ENCODE measurements around the gene FBXO27.
"Not testable (repeated sequence)": the region's sequence is repeated elsewhere in the genome, so short reads cannot be mapped to it uniquely, and the experiment has no call there.

Gene FBXO27

DNA sequence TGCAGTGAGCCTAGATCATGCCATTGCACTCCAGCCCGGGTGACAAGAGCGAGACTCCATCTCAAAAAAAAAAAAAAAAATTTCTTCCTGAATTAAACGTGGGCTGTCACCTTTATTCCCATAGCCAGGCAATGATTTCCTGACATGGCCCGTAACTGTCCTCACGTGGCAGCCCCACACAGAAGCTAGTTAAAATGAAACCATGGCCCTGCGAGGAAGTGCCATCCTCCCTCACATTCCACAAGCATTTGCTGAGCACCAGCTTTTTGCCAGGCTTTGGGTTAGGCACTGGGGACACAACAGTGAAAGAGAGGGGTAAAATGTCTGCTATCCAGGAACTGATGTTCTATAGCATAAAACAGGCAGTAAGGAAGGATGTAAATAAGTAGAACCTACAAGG is 13.2 kb upstream of the FBXO27 start:
- no peak overlapping the region for H3K4me3 ChIP-seq (ENCODE audit: low read depth, low read length)

DNA sequence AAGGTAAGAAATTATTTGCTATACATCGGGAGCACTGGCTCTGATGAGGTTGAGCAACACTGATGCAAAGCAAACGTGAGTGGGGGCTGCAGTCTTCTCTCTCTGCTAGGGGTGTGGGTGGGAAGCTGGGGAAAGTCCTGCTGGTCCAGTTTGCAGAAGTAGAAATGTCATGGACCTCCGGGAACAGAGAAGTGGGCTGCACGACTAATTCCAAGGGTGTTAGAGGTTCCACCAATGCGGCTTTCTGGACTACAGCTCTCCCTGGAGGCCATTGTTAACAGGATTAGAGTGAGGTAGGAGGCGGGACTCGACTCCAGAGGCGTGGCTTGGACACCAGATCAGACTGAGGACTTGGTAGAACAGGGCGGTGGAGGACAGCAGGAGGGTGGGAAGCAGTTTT is 5.7 kb upstream of the FBXO27 start:
- no peak overlapping the region for H3K4me3 ChIP-seq (ENCODE audit: low read depth, low read length)

- H3K4me3 ChIP-seq (ENCODE audit: low read depth, low read length): no peak overlapping the region
Observed at GRCh38 chr19:39037194-39037593, 4.8 kb upstream of the FBXO27 start.

- H3K4me3 ChIP-seq (ENCODE audit: low read depth, low read length): no peak overlapping the region
Observed at GRCh38 chr19:39036581-39036980, 4.2 kb upstream of the FBXO27 start.

GRCh38 chr19:39031368-39032062 is 834 bp downstream of the FBXO27 start:
- peak overlapping the region; percentile 65 for H3K4me3 ChIP-seq (ENCODE audit: low read depth, low read length)

GRCh38 chr19:39030854-39031367 is 1.4 kb downstream of the FBXO27 start:
- H3K4me3 ChIP-seq (ENCODE audit: low read depth, low read length): peak overlapping the region; percentile 65

- H3K4me3 ChIP-seq (ENCODE audit: low read depth, low read length): no peak overlapping the region
Observed at GRCh38 chr19:39024875-39025641, 7.3 kb downstream of the FBXO27 start.

DNA sequence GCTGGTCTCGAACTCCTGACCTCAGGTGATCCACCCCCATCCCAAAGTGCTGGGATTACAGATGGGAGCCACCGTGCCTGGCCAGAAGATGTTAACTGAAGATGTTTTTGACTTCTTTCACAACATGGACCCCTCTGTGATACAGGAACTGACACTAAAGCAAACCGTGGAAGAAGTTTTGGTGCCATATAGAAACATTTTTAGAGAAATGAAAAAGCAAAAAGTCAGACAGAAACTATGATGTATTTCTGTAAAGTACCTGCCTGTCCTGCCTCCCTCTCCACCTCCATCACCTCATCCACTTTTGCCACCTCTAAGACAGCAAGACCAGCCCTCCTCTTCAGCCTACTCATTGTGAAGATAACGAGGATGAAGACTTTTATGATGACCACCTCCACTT is 11.3 kb downstream of the FBXO27 start:
- H3K4me3 ChIP-seq (ENCODE audit: low read depth, low read length): no peak overlapping the region

GRCh38 chr19:39017646-39018045 is 14.7 kb downstream of the FBXO27 start:
- no peak overlapping the region for H3K4me3 ChIP-seq (ENCODE audit: low read depth, low read length)

DNA sequence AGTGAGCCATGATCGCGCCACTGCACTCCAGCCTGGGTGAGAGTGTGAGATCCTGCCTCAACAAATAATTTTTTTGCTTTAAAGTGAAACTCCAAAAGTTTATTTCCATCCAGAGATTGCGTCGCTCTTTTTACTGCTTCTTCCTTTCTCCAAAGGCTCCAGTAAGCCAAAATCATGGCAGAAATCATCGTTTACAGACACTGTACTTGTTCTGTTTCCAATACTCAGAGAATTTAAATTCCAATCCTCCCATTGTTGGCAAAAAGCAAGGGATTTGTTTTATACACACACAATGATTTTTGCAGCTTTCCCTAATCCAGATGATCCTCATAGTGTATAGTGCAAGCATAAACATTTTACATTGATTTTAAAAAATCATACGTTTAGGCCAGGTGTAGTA is 15.3 kb downstream of the FBXO27 start:
- no peak overlapping the region for H3K4me3 ChIP-seq (ENCODE audit: low read depth, low read length)

- H3K4me3 ChIP-seq (ENCODE audit: low read depth, low read length): no peak overlapping the region
Observed at GRCh38 chr19:39014037-39014436, 18.3 kb downstream of the FBXO27 start.

DNA sequence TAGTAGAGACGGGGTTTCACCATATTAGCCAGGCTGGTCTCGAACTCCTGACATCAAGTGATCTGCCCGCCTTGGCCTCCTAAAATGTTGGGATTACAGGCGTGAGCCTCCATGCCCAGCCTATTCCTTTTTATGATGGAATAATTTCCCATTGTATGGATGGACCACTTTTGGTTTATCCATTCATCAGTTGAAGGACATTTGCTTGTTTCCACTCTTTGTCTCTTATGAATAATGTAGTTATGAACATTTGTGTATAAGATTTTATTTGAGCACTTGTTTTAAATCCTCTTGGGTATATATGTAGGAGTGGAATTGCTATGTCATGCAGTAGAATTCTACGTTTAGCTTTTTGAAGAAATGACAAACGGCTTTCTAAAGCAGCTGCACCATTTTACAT is 23.3 kb downstream of the FBXO27 start:
- no peak overlapping the region for H3K4me3 ChIP-seq (ENCODE audit: low read depth, low read length)

GRCh38 chr19:39008137-39008536 is 24.2 kb downstream of the FBXO27 start:
- no peak overlapping the region for H3K4me3 ChIP-seq (ENCODE audit: low read depth, low read length)

DNA sequence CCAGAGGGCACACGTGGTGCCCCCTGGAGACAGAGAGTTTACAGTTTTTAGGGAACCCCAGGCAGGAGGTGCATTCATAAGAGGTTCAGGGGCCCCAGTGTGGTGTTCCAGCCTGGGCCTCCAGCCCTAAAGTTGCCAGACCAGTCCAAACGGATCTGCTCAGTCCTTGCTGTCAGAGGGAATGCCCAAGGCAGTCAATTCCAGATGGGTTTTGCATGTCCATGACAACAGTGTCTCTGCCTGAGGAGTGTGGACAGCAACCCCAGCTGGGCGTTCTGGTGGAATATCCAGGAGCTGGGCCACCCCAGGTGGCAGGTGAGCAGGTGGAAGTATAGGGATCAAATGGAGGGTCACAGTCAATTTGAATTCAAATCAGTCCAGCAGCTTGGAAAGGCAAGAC is 25.3 kb downstream of the FBXO27 start:
- no peak overlapping the region for H3K4me3 ChIP-seq (ENCODE audit: low read depth, low read length)

DNA sequence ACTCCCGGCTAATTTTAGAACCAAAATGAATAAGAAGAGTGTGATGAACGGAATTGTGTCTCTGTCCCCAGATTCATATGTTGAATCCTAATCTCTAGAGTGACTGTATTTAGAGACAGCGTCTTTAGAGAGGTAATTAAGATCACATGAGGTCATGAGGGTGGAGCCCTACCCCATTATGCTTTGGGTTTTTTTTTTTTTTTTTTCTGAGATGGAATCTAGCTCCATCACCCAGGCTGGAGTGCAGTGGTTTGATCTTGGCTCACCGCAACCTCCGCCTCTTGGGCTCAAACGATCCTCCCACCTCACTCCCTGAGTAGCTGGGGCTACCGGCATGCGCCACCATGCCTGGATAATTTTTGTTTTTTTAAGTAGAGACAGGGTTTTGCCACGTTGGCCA is 27.9 kb downstream of the FBXO27 start:
- no peak overlapping the region for H3K4me3 ChIP-seq (ENCODE audit: low read depth, low read length)

DNA sequence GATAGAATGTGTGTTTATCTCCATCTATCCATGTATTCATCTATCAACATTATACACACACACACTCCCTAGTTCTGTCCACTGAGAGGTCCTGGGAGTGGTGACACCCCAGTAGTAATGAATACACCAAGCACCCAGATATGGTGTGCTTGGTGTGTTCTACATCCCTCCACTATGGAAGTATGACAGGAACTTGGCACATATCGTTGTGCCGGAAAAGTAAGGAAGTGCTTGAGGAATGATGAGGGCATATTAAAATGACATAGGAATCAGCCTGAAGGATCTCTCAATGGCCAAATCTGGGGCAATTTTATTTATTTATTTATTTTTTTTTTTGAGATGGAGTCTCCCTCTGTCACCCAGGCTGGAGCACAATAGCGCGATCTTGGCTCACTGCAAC is 28.6 kb downstream of the FBXO27 start:
- H3K4me3 ChIP-seq (ENCODE audit: low read depth, low read length): no peak overlapping the region

DNA sequence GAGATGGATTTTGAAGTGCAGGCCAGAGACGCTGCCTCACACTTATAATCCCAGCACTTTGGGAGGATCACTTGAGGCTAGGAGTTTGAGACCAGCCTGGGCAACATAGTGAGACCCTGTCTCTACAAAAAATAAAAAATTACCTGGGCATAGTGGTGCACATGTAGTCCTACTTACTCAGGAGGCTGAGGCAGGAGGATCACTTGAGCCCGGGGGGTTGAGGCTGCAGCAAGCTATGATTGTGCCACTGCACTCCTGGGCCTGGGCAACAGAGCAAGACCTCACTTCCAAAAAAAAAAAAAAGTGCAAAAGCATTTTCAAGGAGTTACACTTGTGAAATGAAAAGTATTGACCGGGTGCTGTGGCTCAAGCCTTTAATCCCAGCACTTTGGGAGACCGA is 29.2 kb downstream of the FBXO27 start:
- no peak overlapping the region for H3K4me3 ChIP-seq (ENCODE audit: low read depth, low read length)

DNA sequence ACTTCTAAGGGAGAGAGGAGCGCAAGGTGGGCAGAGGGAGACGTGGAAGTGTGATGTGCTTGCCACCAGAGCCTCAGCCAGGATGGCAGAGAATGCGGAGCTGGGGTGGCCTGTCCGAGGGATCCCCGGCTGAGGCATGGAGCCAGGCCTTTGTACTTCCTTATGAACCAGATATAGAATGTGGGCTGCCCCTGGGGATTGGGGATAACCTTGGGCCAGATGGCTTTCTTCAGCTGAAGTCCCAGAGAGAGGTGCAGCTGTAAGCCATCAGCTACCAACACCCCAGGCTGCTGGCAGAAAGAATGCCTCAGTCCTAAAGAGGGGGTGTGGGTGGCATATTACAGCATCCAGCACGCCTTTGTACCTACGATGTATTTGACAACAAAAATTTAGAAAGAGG is 31.3 kb downstream of the FBXO27 start:
- no peak overlapping the region for H3K4me3 ChIP-seq (ENCODE audit: low read depth, low read length)

GRCh38 chr19:38997576-38997975 is 34.8 kb downstream of the FBXO27 start:
- not testable (repeated sequence) for H3K4me3 ChIP-seq (ENCODE audit: low read depth, low read length)

DNA sequence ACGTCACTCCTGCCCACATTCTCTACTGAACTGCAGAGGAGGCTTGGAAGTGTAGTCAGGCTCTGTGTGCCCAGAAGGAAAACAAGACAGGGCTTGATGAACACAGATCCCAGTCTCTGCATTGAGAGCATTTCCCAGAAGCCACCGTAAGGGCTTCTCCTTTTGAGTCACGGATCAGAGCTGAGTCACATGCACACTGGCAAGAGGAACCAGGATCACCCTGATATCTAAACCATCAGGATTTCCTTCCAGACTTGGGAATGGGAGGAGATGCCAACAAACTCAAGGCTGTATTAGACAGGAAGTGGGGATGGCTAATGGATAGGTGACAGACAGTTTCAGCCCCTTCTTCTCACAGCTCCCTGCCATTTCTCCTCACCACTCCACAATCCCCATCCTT is 39.1 kb downstream of the FBXO27 start:
- no peak overlapping the region for H3K4me3 ChIP-seq (ENCODE audit: low read depth, low read length)

DNA sequence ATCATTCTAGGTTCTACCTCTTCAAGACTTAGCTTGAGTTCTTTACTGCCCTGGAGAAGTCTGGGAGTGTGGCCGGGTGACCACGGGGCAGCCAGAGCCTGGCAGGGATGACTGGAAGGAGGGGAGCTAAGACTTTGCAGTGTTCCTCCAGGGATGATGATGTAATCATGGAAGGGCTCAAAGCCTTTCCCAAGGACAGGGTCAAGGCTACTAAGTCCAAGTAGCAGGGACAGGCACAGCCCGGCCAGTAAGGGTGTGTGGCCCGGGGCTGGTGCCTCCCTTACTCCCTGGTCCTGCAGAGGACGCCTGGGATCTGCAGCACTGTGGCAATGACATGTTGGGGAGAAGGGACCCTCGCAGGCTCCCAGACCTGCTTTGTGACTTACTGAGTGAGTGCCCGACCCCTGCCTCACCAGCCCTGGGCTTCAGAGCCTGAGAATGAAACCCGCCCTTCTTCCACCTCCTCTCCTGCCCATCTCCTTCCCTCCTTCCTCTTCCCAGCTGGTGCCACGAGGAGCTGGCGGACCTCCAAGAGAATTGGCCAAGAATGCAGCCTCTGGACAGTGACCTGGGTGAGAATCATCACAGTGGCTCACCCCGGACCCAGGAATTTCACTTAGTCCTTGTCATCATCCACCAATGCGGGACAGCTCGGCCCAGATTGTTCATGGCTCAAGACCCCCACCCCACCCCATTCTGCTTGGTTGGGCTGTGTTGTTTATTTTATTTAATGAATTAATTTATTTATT is 41.2 kb downstream of the FBXO27 start:
- no peak overlapping the region for H3K4me3 ChIP-seq (ENCODE audit: low read depth, low read length)

- H3K4me3 ChIP-seq (ENCODE audit: low read depth, low read length): not testable (repeated sequence)
Observed at GRCh38 chr19:38989614-38990013, 42.7 kb downstream of the FBXO27 start.
